ENCODE measurements around the gene KRTAP4-1.
"Not testable (repeated sequence)": the region's sequence is repeated elsewhere in the genome, so short reads cannot be mapped to it uniquely, and the experiment has no call there.

The KRTAP4-1 gene

DNA sequence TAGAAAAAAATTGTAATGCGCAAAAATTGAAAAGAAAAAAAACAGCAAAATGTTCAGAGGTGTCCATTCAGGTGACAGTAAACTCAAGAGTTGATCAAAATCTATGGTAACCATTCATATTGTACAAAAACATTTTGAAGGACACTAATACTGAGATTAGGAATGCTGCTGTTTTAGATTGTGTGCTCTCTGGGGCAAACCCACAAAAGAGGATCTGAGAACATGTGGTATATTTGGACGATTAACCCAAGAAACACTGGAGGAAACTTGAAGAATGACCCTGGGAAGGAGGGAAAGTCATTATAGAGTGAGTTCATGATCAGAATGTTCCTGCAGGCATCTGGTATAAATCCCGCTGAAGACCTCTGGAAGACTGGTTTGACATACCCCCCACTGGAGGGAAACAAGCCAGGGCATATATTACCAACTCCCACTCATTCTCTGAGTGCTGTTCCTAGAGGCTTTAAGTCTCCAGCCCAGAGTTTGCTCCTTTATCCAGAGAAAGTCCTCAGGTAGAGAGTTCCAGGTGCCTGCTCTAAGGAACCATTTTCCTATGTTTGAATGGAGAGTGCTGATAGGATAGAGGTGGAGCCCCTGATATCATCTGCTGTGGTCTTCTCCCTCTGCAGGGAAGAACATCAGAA, 7.8 kb downstream of the KRTAP4-1 start:
- no peak overlapping the region for H3K4me3 ChIP-seq (ENCODE audit: low read depth, low read length)

DNA sequence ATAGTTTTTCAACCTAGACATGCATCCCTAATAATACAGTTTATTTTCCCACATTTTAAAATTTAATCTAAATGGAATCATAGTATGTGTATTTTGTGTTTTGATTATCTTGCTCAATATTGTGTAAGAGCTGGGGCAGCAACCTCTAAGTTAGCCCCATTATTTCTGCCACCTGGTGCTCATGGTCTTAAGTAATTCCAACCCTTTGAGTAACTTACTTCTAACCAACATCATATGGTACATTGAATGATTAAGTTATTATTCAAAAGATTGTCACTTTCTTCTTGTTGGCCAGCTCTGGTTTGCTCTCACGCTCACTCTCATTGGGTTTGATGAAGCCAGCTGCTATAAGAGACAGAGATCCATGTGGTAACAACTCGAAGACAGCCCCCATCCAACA, 12.8 kb downstream of the KRTAP4-1 start:
- no peak overlapping the region for H3K4me3 ChIP-seq (ENCODE audit: low read depth, low read length)

DNA sequence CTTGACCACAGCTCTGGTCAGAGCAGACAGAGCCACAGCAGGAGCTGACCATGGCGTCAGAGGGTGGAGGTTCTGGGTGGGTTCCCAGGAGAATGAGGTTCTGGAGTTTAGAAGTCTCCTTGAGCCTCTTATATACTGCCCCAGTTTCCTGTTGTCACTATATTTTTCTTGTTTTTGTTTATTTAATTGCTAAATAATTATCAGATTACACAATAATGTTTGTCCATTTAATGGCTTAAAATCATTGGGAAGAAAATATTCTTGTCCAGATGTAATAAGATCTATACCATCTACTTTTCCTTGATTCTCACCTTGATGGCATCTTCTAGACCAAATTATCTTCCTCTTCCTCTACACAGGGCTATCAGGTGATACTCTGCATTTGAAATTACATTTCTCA, 16.6 kb downstream of the KRTAP4-1 start, which contains the start of gene KRTAP4-3:
Gene KRTAP4-3, minus strand, starts transcription at position 101 of the 400 bp plus-strand sequence. Its CDS starts 49 bp downstream, at position 52.
- H3K4me3 ChIP-seq (ENCODE audit: low read depth, low read length): no peak within 1 kb of the TSS

DNA sequence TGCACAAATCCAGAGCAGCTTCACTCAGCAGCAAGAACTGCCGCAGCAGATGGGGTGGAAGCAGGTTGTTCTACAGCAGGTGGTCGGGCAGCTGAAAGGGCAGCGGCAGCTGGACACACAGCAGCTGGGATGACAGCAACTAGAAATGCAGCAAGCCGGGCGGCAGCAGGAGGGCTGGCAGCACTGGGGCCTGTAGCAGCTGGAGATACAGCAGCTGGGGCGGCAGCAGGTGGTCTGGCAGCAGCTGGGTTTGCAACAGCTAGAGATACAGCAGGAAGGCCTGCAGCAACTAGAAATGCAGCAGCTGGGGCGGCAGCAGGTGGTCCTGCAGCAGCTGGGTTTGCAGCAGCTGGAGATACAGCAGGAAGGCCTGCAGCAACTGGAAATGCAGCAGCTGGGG, 17.1 kb downstream of the KRTAP4-1 start:
- no peak overlapping the region for H3K4me3 ChIP-seq (ENCODE audit: low read depth, low read length)

DNA sequence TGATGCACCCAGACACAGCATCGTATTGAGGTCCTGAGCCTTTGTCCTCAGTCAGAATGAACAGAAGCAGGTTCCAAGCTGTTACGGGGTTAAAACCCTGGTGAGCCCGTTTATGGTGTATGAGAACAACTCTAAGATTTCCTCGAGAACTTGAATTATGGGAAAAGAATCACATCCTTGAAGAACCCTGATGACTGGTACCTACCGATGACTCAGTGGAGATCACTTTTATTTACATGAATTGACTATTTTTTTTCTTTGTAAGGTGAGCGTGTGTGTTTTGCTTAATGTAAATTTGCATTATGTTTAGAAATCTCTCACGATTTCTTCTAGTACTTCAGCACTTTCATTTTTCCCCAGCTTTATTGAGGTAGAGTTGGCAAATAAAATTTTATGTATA, 20.9 kb downstream of the KRTAP4-1 start:
- H3K4me3 ChIP-seq (ENCODE audit: low read depth, low read length): no peak overlapping the region

DNA sequence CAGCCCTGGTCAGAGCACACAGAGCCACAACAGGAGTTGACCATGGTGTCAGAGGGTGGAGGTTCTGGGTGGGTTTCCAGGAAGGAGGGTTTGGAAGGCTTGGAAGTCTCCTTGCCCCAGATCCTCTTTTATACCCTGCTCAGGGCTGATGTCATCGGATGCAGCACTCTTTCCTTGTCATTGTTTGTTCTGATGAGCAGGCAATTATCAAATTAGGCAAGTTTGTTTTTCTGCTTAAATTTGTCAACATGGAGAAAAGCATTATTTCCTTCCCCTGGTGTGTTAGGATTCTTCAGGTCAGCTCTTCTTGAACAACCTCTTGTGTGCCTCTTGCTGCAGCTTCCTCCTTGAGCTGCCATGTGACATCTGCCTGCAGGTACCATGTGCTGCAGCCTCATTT, 24.1 kb downstream of the KRTAP4-1 start, which contains the start of gene KRTAP4-4:
Gene KRTAP4-4, minus strand, starts transcription at position 101 of the 400 bp plus-strand sequence. Its CDS starts 57 bp downstream, at position 44.
- no peak within 1 kb of the TSS for H3K4me3 ChIP-seq (ENCODE audit: low read depth, low read length)

DNA sequence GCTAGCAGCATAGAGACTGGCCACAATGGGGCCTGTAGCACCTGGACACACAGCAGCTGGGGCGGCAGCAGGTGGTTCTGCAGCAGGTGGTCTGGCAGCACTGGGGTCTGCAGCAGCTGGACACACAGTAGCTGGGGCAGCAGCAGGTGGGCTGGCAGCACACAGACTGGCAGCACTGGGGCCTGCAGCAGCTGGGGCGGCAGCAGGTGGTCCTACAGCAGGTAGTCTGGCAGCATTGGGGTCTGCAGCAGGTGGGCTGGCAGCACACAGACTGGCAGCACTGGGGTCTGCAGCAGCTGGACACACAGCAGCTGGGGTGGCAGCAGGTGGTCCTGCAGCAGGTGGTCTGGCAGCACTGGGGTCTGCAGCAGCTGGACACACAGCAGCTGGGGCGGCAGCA, 24.5 kb downstream of the KRTAP4-1 start:
- not testable (repeated sequence) for H3K4me3 ChIP-seq (ENCODE audit: low read depth, low read length)

DNA sequence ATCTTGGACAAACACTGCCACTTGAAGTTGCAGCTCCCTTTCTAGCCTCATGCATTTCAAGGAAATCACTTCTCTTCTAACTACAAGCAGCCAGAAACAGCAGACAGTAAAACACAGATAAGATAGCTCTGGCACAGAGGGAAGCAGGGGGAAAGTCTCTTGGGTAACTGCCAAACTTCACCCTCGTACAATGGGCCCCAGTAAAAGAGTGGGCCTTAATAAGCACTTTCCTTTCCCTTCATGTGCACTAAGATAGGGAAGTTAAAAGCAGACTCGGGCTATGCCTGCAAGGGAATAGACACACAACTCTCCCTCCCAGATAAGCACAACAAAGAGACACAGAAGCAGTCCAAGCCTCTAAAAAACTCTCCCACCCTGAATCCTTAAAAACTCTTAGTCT, 30.9 kb downstream of the KRTAP4-1 start:
- no peak overlapping the region for H3K4me3 ChIP-seq (ENCODE audit: low read depth, low read length)

DNA sequence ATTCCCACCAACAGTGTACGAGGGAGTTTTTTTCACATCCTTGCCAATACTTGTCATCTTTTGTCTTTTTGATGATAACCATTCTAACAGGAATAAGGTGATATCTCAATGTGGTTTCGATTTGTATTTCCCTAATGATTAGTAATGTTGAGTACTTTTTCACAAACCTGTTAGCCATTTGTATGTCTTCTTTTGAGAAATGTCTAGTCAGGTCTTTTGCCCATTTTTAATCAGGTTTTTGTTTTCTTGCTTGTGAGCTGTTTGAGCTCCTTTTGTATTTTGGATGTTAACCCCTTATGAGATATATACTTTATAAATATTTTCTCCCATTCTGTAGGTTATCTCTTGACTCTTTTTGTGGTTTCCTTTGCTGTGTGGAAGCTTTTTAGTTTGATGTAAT, 33.2 kb downstream of the KRTAP4-1 start:
- H3K4me3 ChIP-seq (ENCODE audit: low read depth, low read length): no peak overlapping the region

DNA sequence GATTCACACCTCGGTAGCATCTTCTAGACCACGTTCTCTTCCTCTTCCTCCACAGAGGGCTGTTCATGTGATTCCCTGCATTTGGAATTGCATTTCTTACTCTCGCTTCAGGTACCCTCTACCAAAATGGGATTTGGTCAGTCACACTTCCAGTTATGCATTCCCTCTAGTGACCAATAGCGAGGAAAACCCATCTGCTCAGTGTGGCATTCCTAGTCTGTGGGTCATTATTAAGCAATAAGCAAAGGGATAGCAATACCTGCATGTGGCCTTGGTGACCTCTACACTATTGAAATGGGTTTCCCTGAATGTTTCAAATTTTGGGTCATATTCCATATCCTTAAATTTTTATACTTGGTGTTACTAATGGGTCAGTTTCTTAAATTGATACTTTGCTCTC, 34.7 kb downstream of the KRTAP4-1 start:
- no peak overlapping the region for H3K4me3 ChIP-seq (ENCODE audit: low read depth, low read length)

DNA sequence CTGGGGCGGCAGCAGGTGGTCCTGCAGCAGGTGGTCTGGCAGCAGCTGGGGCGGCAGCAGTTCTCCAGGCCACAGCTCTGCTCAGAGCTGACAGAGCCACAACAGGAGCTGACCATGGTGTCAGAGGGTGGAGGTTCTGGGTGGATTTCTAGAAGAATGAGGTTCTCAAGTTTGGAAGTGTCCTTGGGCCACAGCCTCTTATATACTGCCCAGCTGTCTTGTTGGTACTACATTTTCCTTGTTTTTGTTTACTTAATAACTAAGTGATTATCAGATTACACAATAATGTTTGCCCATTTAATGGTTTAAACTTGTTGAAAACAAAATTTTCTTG, 35.1 kb downstream of the KRTAP4-1 start, which contains the start of gene KRTAP4-5:
Gene KRTAP4-5, minus strand, starts transcription at position 174 of the 334 bp plus-strand sequence. Its CDS starts 58 bp downstream, at position 116.
- H3K4me3 ChIP-seq (ENCODE audit: low read depth, low read length): no peak within 1 kb of the TSS

DNA sequence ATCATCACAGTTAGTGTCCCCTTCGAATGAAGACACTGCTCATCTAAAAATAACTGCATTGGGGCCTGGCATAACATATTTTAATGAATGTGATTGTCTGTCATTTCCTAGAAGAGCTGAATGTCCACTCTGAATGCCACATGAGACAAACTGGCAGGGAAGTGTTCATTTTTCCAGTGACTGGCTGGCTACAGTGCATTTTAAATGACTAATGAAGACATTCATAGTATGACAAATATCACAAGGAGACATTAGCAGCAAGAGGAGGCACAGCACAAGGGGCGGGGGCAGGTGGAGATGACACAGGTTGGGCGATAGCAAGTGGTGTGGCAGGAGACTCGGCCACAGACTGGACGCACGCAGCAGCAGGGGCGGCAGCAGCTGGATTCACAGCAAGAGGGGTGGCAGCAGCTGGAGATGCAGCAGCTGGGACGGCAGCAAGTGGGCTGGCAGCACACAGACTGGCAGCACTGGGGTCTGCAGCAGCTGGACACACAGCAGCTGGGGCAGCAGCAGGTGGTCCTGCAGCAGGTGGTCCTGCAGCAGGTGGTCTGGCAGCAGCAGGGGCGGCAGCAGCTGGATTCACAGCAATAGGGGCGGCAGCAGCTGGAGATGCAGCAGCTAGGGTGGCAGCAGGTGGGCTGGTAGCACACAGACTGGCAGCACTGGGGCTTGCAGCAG, 35.6 kb downstream of the KRTAP4-1 start:
- not testable (repeated sequence) for H3K4me3 ChIP-seq (ENCODE audit: low read depth, low read length)

DNA sequence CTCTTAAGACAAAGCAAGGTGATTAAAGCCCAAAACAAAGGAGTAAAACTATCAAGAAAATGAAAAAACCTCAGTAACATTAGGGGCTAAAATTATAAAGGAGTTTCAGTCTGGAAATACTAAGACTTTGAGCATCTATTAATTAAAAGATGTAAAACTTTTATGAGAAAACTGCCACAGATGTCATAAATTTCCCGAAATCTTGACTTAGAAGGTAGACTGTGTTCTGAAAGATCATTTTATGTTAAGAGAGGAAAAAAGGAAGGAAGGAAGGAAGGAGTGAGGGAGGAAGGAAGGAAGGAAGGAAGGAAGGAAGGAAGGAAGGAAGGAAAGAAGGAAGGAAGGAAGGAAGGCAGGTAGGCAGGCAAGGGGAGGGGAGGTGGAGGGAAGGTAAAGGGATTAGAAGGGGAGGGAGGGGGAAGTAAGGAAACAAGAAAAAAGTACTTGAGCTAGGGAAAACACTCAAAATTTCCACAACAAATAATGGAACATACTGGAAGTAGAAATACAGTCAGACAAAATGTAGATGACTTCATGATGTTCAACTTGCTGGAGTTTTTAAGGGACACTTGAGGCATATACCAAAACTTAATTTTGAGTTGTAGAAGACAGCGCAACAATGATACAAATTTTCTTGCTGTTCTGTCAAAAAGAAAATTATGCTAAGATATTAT, 37.0 kb downstream of the KRTAP4-1 start:
- H3K4me3 ChIP-seq (ENCODE audit: low read depth, low read length): no peak overlapping the region

DNA sequence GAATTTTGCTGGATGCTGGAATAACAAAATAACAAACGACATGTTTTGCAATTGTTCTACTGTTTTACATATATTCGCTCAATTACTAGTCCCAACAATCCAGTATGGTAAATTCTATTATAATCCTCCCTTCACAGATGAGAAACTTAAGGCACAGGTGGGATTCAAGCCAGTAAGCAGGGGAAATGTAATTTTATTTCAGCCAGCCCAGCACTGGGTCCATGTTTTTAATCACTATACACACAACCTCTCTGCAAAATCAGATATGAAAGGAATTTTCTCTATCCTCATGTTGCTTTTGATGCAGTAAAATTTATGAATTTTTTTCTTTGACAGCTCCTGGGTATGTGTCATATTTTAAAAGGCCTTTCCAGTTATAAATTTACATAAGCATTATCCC, 39.5 kb downstream of the KRTAP4-1 start:
- no peak overlapping the region for H3K4me3 ChIP-seq (ENCODE audit: low read depth, low read length)

DNA sequence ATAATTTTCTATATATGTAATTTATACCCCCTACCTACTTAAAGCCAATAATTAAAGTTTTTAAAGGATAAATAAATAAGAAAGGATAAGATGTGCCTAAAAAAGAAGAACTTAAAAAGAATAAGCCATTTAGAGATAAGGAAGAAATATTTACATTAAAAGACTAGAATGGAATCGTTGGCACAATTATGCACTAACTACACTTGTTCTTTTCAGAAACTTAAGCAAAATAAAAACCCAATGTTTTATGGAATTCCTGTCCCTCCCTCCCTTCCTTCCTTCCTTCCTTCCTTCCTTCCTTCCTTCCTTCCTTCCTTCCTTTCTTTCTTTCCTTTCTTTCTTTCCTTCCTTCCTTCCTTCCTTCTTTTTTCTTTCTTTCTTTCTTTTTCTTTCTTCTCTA, 39.9 kb downstream of the KRTAP4-1 start:
- no peak overlapping the region for H3K4me3 ChIP-seq (ENCODE audit: low read depth, low read length)

DNA sequence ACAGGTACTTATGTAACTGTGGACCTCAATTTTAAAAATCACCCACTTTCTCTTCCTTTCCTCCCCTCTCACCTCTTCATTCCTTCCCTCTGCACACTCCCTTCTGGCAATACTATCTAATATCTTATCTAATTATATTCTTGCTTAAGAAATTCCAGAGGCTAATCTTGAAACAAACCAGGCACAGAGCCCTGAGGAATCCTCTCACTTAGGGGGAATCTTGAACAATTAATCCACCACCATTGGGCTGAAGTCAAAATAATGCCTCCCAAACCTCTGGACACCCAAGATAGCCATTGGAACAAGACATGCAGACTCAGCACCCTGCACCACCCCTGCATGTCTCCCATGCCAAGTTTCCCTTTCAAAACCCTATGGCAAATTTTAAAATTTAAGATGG, 43.4 kb downstream of the KRTAP4-1 start:
- no peak overlapping the region for H3K4me3 ChIP-seq (ENCODE audit: low read depth, low read length)

DNA sequence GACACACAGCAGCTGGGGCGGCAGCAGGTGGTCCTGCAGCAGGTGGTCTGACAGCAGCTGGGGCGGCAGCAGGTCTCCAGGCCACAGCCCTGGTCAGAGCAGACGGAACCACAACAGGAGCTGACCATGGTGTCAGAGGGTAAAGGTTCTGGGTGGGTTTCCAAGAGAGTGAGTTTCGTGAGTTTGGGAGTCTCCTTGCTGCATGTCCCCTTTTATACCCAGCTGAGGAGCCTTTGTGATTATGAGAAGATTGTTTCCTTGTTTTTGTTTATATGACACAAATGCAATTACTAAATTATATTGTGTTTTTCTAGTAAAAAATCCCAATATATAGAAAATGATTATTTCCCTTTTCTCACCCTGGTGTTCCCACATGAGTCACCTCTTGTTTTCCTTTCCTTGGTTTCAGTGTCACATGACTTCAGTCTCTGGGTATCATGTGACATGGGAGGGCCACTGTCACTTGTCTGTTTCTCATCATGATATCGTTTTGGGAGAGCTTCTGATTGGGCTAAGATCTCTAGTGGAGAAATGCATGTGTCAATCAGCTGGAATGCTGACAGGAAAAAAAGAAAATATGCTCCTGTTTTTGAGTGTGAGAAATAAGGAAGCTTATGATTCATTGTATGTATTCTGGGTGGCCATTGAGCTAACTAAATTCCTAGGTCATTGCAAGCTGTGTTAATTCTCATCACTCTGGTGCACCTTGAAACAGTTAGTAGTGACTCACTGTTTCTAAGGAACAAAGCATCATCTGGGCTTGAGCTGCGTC, 44.2 kb downstream of the KRTAP4-1 start, which contains the start of gene KRTAP4-6:
Gene KRTAP4-6, minus strand, starts transcription at position 185 of the 772 bp plus-strand sequence. Its CDS starts 57 bp downstream, at position 128.
- H3K4me3 ChIP-seq (ENCODE audit: low read depth, low read length): no peak within 1 kb of the TSS

DNA sequence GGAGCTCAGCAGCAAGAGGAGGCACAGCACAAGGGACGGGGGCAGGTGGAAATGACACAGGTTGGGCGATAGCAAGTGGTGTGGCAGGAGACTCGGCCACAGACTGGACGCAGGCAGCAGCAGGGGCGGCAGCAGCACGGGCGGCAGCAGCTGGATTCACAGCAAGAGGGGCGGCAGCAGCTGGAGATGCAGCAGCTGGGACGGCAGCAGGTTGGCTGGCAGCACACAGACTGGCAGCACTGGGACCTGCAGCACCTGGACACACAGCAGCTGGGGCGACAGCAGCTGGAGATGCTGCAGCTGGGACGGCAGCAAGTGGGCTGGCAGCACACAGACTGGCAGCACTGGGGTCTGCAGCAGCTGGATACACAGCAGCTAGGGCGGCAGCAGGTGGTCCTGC, 44.8 kb downstream of the KRTAP4-1 start:
- H3K4me3 ChIP-seq (ENCODE audit: low read depth, low read length): not testable (repeated sequence)
